ENCODE measurements around the gene EIF5.

EIF5 gene

GRCh38 chr14:103393070-103393469, 59.0 kb downstream of the EIF5 start:
- no peak for DNase-seq

GRCh38 chr14:103393676-103394626, 59.9 kb downstream of the EIF5 start:
- no peak for DNase-seq
